ENCODE measurements around the gene SIPA1L3.
"Not testable (repeated sequence)": the region's sequence is repeated elsewhere in the genome, so short reads cannot be mapped to it uniquely, and the experiment has no call there.

SIPA1L3 gene

GRCh38 chr19:37907735-37908455 is 887 bp downstream of the SIPA1L3 start:
- DNase-seq (ENCODE audit: low read depth in 2 of 2) = no peak

GRCh38 chr19:37909661-37910199 is 2.7 kb downstream of the SIPA1L3 start:
- no peak for DNase-seq (ENCODE audit: low read depth in 2 of 2)

GRCh38 chr19:37914908-37915307 is 7.9 kb downstream of the SIPA1L3 start:
- DNase-seq (ENCODE audit: low read depth in 2 of 2) = no peak

DNA sequence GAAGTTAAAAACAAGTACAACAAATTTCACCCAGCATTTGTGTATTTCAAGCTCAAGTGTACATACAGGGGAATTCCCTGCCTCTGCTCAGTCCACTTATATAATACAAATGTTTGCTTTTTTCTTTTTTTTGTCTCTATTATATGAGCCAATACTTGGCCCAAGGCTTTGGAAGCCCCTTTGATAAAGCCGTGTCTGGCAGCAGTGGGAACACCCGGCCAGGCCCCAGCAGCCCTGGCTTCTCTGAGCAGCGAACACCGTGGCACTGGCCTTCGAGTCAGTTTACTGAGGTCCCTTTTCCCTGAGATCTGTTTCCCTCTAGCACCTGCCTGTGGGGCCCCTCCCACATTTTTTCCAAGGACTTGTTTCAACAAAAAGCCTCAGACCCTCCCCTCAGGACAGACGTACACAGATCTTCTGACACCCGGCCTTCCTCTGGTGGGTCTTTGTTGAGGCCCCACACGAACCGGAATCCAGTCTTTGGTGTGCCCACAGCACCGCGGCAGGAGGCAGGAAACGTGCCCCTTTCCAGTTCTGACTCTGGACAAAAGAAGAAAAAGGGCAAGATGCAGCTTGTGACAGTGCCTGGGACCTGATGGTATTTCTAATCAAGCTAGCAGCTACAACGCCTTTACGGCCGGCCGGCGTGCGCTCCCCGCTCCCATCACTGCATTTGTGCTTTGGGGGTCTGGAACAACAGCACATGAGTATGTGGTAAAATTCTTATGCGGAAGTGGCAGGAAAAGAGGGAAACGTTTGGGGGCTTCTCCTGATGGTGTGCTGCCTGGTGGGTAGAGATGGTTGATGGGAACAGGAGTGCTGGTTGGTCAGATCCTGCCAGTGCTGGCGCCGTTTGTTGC is 13.8 kb downstream of the SIPA1L3 start:
- no peak for DNase-seq (ENCODE audit: low read depth in 2 of 2)

DNA sequence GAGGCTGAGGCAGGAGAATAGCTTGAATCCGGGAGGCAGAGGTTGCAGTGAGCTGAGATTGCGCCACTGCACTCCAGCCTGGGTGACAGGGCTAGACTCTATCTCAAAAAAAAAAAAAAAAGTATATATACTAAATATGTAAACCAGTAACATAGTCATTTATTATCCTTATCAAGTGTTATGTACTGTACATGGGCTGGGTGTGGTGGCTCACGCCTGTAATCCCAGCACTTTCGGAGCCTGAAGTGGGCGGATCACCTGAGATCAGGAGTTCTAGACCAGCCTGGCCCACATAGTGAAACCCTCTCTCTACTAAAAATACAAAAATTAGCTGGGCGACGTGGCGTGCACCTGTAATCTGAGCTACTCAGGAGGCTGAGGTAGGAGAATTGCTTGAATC is 17.6 kb downstream of the SIPA1L3 start:
- DNase-seq (ENCODE audit: low read depth in 2 of 2) = not testable (repeated sequence)

GRCh38 chr19:37925212-37925611 is 18.2 kb downstream of the SIPA1L3 start:
- DNase-seq (ENCODE audit: low read depth in 2 of 2) = no peak

GRCh38 chr19:37926255-37926654 is 19.2 kb downstream of the SIPA1L3 start:
- no peak for DNase-seq (ENCODE audit: low read depth in 2 of 2)

GRCh38 chr19:37926711-37927110 is 19.7 kb downstream of the SIPA1L3 start:
- no peak for DNase-seq (ENCODE audit: low read depth in 2 of 2)

GRCh38 chr19:37928527-37929286 is 21.7 kb downstream of the SIPA1L3 start:
- no peak for DNase-seq (ENCODE audit: low read depth in 2 of 2)

DNA sequence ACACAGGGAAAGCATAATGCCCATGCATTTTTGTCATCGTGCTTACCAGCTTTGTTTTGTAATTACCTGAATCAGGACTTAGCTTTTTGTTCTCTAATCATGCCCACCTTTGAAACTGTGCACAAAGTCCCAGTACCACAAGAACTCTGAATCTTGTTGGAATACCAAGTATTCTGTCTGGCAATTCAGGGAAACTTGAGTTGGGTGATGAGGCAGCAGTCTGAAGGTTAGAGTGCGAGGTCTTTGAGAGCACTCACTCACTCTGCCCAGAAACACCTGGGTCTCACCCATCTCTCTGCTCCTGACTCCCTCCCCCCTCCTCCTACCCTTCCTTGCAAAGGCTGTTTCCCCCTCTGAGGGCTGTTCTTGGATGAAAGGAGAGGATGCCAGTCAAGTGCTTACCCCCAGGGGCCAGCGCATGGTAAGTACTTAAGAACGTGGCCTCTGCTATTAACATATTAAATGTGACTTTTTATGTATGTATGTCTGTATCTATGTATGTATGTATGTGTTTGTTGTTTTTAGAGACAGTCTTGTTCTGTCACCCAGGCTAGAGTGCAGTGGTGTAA is 22.4 kb downstream of the SIPA1L3 start:
- DNase-seq (ENCODE audit: low read depth in 2 of 2) = no peak

DNA sequence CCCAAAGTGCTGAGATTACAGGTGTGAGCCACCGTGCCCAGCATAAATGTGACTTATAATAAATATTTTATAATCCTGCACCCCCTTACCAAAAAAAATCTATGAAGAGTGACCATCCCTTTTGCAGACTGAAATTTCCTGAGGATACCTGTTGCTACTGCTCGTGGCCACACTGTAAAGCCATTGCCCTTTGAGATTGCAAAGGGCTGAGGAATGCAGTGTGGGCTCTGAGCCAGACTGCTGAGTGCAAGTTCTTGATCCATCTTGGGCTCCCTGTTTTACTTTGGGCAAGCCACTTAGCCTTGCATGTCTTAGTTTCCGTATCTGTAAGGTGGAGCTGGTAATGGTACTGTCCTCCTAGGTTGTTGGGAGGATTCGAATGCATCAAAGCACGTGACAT is 23.4 kb downstream of the SIPA1L3 start:
- no peak for DNase-seq (ENCODE audit: low read depth in 2 of 2)

DNA sequence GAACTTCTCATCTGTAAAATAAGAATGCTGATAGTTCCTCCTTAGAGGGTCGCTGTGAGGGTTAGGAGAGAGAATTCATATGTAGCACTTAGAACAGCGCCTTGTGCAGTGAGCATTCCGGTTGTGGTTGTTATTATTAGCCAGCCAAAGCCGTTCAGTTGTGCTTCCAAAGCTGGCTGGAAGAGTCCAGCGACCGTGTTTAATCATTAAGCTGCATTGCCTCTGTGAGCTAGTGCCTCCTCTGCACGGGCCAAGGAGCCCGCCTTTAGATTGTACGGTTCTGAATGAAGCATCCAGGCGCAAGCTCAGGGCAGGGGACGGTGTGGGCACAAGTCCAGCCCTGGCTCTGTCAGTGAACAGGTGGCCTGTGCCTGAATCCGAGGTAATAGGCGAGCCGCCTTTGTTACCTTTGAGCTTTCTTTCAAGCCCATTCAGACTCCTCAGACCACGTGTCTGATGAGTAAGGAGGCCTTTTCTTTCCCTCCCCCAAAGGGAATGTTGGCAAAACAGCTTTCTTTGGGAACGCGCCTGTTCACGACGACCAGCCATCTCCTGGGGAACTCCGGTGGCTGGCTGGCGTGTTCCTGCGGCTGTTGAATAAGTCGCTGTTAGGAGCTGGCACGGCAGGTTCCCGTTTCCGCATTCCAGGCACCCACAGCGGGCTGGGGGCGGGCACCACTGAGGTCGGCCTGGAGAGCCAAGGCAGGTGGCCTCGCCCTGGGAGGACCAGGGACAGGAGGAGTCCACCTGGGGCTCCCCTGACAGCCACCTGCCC is 25.1 kb downstream of the SIPA1L3 start:
- peak in 1 of 2 donors; percentile 3 for DNase-seq (ENCODE audit: low read depth in 2 of 2)

DNA sequence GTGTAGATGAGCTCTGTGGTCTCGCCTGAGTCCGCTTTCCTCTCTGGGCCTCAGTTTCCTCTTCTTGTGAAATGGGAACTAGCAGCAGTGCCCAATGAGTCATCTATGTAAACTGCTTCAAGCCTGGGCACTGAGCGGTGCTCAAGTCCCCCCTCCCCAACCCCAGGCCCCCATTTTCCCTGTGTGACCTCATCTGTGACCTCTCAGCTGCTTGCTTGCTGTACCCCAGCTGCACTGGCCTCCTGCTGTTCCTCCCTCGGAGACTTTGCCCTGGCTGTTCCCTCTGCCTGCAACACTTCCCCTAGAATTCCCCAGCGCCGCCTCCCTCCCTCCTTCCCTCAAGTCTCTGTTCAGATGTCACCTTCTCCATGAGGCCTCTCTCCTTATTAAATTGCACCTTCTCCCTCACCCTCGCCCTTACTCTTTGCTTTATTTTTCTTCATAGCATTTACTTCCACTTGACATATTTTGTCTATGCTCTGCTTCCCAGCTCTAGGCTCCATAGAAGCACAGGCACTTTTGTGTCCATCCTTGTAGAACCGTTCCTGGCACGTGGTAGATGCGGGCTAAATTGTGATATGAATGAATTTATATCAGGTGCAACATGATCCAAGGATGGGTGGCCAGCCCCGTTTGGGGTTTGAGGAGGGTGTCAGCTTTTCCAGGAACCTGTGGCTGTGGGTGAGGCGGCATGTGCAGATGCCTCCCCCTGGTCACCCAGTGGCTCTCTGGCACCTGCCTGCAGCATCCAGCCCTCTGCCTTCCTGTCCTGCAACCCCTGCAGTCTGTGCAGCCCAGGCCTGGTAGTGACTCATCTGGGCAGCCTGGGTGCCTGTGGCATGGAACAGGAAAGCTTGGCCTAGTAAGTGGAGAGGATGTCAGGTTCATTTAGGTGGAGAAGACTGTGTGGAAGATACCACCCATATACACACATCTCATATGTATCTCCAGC is 26.3 kb downstream of the SIPA1L3 start:
- no peak for DNase-seq (ENCODE audit: low read depth in 2 of 2)

DNA sequence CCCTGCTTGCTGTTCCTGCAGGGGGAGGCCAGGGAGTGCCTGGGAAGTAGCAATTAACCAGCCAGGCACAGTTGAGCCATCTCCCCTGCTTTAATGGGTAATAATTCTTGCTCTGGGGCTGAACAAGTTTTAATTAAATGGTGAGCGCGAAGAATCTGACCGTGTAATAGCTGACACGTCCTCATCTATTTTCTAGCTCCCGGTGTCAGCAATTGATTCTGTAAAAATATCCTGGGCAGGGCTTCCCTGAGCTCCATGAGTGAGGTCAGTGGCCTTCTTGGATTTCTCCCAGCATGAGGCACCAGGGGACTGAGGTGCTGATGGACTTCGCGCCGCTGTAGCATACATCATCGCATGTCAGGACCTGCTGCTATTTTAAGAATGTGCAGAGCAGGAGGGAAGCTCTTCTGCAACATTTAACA is 26.9 kb downstream of the SIPA1L3 start:
- DNase-seq (ENCODE audit: low read depth in 2 of 2) = no peak

DNA sequence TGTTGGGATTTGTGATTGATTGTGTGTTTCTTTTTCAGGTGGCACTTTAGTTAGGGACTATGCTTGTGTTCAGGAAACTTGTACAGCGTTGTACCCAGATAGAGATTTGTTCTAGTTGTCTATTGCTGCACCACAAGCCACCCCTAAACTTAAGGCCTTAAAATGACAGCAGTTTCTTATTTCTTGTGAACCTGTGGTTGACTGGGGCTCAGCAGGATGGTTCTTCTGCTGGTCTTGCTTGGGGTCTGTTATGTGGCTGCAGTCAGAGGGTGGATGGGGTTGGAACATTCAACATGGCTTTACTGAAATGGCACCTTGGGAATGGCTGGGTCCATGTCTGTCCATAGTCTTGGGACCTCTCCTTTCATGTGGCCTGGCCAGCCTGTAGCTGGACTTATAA is 28.3 kb downstream of the SIPA1L3 start:
- DNase-seq (ENCODE audit: low read depth in 2 of 2) = no peak

- DNase-seq (ENCODE audit: low read depth in 2 of 2) = no peak
These were observed 29.2 kb downstream of the SIPA1L3 start for GRCh38 chr19:37936166-37936565.

GRCh38 chr19:37936886-37937285 is 29.9 kb downstream of the SIPA1L3 start:
- DNase-seq (ENCODE audit: low read depth in 2 of 2) = no peak

- DNase-seq (ENCODE audit: low read depth in 2 of 2) = no peak
These were observed 31.3 kb downstream of the SIPA1L3 start for GRCh38 chr19:37938353-37938752.

GRCh38 chr19:37941782-37942515 is 34.9 kb downstream of the SIPA1L3 start:
- no peak for DNase-seq (ENCODE audit: low read depth in 2 of 2)
